Measurements from ENCODE around the gene PRODH2.
A peak's percentile ranks its signal among the peaks of the same experiment; 100 is the strongest.
"Not testable (repeated sequence)": the region's sequence is repeated elsewhere in the genome, so short reads cannot be mapped to it uniquely, and the experiment has no call there.

PRODH2 gene

DNA sequence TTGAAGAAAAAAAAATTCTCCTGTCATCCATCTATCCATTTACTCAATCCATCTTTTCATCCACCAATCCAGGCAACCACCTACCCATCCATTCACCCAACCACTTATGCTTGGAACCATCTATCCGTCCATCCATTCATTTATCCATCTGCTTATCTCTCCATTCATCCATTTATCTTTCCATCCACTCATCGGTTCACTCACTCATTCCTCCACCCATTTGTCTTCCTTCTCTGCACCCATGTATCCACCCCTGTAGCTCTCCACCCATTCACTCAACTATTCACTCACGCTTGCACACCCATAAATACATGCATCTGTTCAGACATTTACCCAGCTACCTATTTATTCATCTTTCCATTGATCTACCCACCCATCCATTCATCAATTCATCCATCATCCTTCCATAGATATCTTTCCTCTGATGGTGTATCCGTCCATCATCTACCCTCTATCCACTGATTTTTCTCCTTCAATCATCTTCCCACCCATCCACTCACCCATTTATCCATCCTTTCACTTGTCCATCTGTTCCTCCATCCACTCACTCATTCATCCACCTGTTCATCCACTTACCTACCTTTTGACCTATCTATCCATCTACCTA is 30.1 kb upstream of the PRODH2 start:
- no peak for DNase-seq

GRCh38 chr19:35841961-35842595 is 29.4 kb upstream of the PRODH2 start:
- no peak for DNase-seq

GRCh38 chr19:35836096-35836495 is 23.5 kb upstream of the PRODH2 start:
- DNase-seq = not testable (repeated sequence)

GRCh38 chr19:35833972-35834371 is 21.3 kb upstream of the PRODH2 start:
- DNase-seq = no peak

- no peak for DNase-seq
Observed at GRCh38 chr19:35832054-35832453, 19.4 kb upstream of the PRODH2 start.

DNA sequence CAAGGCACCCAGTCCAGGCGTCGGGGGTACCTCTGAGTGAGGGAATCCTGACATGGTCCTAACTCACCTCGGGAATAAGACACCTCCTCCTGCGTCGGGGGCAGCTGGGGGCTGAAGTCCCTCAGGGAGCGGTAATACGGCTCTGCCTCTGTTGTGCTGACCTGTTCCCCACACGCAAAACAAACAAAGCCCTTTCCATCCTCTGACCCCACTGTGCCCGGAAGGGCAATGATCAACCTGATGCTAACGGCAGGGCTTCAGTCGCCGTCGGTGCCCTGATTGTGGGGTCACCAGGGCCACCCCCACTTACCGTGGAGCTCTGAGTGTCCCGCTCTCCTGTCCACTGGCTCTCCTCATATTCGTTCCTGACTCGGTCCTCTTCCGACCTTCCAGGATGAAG is 18.3 kb upstream of the PRODH2 start:
- DNase-seq = no peak

DNA sequence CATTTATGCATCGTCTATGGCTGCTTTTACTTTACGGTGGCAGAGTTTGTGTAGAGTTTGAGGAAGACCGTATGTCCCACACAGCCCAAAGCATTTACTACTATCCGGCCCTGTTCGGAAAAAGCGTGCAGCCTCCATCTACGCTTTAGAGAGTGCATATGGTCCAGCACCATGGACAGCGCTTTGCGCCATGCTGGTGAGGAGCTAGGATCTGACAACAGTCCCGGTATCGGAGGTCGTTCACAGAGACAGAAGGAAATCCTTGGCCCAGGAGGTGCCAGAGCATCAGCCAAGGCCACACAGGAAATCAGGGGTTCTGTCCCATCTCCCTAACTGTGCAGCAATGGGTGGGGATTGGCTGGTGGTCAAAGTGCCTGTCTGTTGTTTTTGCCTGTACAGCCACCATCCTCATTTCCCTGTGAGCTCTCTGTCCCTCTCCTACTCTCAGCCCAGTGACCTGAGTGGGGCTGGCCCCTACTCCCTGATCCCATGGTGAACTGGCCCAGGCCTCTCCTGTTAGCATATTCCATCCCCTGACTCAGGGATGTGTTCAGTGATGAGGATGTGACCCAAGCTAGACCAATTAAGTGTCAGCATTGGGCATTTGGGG is 16.2 kb upstream of the PRODH2 start:
- DNase-seq = peak; percentile 66

- no peak for DNase-seq
Observed at GRCh38 chr19:35824150-35824549, 11.5 kb upstream of the PRODH2 start.

DNA sequence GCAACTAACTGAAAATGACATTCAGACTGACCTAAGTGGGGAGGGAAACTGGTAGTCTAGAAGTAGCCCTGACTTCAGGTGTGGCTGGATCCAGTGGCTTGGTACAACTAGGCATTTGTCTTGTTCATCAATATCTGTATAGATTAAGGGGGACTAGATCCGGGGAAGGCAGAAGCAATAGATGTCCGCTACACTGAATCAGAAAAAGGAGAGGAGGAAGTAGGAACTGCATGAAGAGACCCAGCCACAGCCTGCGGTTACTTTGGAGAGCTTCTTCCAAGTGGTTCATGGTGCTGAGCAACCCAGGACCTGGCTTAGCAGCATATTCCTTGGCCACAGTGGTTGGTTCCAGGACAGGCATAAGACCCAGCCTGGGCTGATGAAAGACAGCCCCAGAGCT is 9.9 kb upstream of the PRODH2 start:
- DNase-seq = peak; percentile 20

DNA sequence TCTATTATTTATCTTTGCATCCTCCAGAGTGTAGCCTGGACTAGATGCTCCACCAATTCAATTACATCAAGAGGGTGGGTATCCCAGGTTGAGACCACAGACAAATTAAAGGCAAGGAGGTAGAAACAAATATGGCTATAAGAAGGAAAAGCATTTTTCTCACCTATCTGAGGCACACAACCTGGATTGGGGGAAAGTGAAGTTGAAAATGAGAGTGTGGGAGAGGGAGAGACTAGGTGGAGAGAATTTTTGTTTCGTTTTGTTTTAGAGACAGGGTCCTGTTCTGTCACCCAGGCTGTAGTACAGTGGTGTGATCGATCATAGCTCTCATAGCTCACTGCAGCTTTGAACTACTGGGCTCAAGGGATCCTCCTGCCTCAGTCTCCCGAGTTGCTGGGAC is 5.8 kb upstream of the PRODH2 start:
- no peak for DNase-seq

GRCh38 chr19:35816846-35817245 is 4.2 kb upstream of the PRODH2 start:
- no peak for DNase-seq

- no peak for DNase-seq
Observed at GRCh38 chr19:35816262-35816661, 3.6 kb upstream of the PRODH2 start.

DNA sequence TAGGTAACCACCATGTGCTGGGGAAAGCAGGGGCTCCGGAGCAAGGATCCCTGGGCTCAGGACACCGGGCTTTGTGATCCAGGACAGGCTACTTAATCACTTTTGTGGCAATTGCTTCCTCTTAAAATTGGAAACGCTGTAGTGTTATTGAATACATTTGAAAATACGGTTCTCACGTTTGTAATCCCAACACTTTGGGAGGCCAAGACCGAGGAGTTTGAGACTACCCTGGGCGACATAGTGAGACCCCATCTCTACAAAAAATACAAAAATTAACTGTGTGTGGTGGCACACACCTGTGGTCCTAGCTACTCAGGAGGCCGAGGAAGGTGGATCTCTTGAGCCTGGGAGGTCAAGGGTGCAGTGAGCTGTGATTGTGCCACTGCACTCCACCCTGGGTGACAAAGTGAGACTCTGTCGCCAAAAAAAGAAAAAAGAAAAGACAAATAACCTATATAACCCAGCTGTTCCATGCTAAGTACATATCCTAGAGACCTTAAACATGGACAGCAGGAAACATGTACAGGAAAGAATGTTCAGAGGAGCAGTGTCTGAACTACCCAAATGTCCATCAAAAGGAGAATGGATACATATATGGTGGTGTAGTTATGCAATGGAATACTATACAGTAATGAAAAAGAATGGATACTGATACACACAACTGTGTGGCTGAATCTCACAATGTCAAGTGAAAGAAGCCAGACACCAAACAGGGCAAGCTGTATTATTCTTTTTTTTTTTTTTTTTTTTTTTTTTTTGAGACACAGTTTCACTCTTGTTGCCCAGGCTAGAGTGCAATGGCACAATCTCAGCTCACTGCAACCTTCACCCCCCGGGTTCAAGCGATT is 622 bp upstream of the PRODH2 start:
- no peak for DNase-seq

- no peak for DNase-seq
Observed at GRCh38 chr19:35811317-35812219, 1.1 kb downstream of the PRODH2 start.

DNA sequence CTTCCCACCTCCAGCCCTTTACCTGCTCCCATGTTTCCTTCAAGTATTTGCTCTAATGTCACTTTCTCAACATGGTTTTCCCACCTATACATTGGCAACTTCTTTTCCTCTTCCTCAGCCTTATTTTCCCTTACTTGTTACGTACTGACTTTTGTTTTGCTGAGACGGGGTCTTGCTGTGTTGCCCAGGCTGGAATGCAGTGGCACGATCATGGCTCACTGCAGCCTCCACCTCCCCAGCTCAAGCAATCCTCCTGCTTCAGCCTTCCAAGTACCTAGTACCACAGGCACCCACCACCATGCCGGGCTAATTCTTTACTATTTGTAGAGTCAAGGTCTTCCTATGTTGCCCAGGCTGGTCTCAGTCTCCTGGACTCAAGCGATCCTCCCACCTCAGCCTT is 5.0 kb downstream of the PRODH2 start:
- DNase-seq = no peak

GRCh38 chr19:35806597-35806996 is 6.0 kb downstream of the PRODH2 start:
- DNase-seq = no peak

- peak; percentile 53 for DNase-seq
Observed at GRCh38 chr19:35805526-35806102, 7.0 kb downstream of the PRODH2 start.

DNA sequence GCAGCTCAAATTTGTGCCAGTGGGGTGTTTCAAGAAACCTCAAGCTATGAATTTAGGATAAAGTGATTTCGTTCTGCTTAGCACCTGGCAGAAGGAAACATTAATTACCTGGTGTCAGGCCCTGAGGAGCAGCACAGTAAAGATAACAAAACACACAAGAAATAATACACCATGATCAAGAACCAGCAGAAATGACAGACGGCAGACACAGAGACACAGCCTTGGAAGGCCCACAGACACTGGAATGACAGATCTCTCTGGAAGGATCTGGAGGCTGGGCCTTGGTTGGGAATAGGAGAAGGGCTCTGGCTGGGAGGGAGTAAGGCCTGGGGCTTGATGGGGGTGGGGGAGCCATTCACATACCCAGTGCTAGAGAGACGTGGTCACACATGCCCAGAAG is 10.8 kb downstream of the PRODH2 start:
- no peak for DNase-seq

DNA sequence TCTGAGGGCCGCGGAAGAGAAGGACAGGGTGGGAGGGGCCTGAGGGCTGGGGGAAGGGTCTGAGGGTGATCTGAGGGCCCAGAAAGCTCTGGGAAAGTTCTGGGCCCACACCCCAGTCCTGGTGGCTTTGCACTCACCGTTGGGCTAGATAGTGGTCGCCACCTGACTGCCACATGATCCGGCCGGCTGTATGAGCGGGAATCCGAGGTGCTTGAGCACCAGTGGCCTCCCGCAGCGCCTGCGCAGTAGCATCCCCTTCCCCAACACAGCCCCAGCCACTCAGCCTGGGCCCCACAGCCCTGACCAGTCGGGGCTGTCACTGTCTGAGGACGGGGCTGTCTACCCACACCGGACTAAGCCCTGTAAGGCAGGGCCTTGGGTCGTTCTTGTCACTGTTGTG is 15.0 kb downstream of the PRODH2 start:
- DNase-seq = no peak

GRCh38 chr19:35796645-35797542 is 15.8 kb downstream of the PRODH2 start:
- no peak for DNase-seq

DNA sequence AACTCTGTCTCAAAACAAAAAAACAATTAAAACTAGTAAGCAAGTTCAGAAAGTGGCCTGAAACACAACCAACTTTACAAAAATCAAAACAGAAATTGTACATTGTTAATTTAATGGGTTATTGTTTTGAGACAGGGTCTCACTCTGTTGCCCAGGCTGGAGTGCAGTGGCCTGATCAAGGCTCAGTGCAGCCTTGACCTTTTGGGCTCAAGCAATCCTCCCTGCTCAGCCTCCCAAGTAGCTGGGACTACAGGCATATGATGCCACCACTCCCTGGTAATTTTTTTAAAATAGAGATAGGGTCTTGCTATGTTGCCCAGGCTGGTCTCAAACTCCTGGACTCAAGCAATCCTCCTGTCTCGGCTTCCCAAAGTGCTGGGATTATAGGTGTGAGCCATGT is 17.1 kb downstream of the PRODH2 start:
- not testable (repeated sequence) for DNase-seq

Measured in RPMI8226 (cell line).